PC-3 (cell line): ENCODE results near the gene APOF. TPM values are rescaled to one million over a fixed set of nuclear protein-coding genes. Genes with fewer than 3 reads are reported as not detected.
A peak's percentile ranks its signal among the peaks of the same experiment; 100 is the strongest.

ENCODE experiments used
- ATAC-seq: fragments of 200-7000 bp; cut with Tn5 transposase; 2 replicates; pipeline ENCODE4 v1.9.1; 2020; ENCODE audit warnings: mild to moderate bottlenecking, moderate library complexity
- BruUV-seq: library from RNA; stranded (reverse); fragments of 400-500 nt; replicated peaks from 2 replicates; lab custom pipeline; 2021; lab: Mats Ljungman, UMichigan
- CTCF ChIA-PET: fragments of 300-600 bp; sonication (Branson Sonifier 250); formaldehyde crosslinking; loops from one replicate; lab custom pipeline; 2022; ENCODE audit warnings: antibody characterized with exemption; lab: Charles Lee
- POLR2A ChIA-PET: fragments of 300-600 bp; sonication (Branson Sonifier 250); formaldehyde crosslinking; loops from one replicate; lab custom pipeline; 2022; ENCODE audit warnings: antibody characterized with exemption; ENCODE audit not compliant: unreplicated experiment; lab: Charles Lee
- DNase-seq: peaks from one replicate; pipeline ENCODE4 v3.0.0-alpha.2; 2015
- H2AFZ ChIP-seq: fragments of 300-600 bp; sonication (generic); 2 replicates; pipeline ENCODE4 v1.6.0; 2016; ENCODE audit warnings: antibody characterized with exemption, low read length
- H3F3A ChIP-seq: fragments of 300-600 bp; sonication (generic); one replicate; pipeline ENCODE4 v1.6.0; 2017; ENCODE audit warnings: antibody characterized with exemption, low read length, control low read depth, mild to moderate bottlenecking; ENCODE audit not compliant: unreplicated experiment
- H3K27ac ChIP-seq: fragments of 300-600 bp; sonication (generic); 2 replicates; pipeline ENCODE4 v1.5.1; 2016; ENCODE audit warnings: mild to moderate bottlenecking, low read length
- H3K27me3 ChIP-seq: fragments of 300-600 bp; sonication (generic); 2 replicates; pipeline ENCODE4 v1.6.1; 2016; ENCODE audit warnings: low read length, mixed read lengths
- H3K36me3 ChIP-seq: fragments of 300-600 bp; sonication (generic); 2 replicates; pipeline ENCODE4 v1.6.1; 2016; ENCODE audit warnings: low read depth, mixed run types, low read length, mixed read lengths
- H3K4me1 ChIP-seq: fragments of 300-600 bp; sonication (generic); 2 replicates; pipeline ENCODE4 v1.5.1; 2016; ENCODE audit warnings: low read length; ENCODE audit not compliant: insufficient read depth
- H3K4me2 ChIP-seq: fragments of 300-600 bp; sonication (generic); 2 replicates; pipeline ENCODE4 v1.6.0; 2016; ENCODE audit warnings: low read length
- H3K4me3 ChIP-seq: fragments of 300-600 bp; sonication (generic); 2 replicates; pipeline ENCODE4 v1.5.1; 2016; ENCODE audit warnings: mild to moderate bottlenecking, low read length, mixed read lengths
- H3K79me2 ChIP-seq: fragments of 300-600 bp; sonication (generic); 2 replicates; pipeline ENCODE4 v1.6.1; 2017; ENCODE audit warnings: low read length, mixed read lengths
- H3K9ac ChIP-seq: fragments of 300-600 bp; sonication (generic); 2 replicates; pipeline ENCODE4 v1.6.0; 2016; ENCODE audit warnings: mild to moderate bottlenecking, low read length
- H3K9me2 ChIP-seq: fragments of 300-600 bp; sonication (generic); replicated peaks from 2 replicates; pipeline ENCODE4 v1.6.1; 2016; ENCODE audit warnings: mixed run types, low read length, mixed read lengths
- H3K9me3 ChIP-seq: fragments of 300-600 bp; sonication (generic); 2 replicates; pipeline ENCODE4 v1.6.1; 2016; ENCODE audit warnings: low read length, mixed read lengths
- H4K20me1 ChIP-seq: fragments of 300-600 bp; sonication (generic); 2 replicates; pipeline ENCODE4 v1.6.1; 2016; ENCODE audit warnings: low read length, mixed read lengths
- EZH2 ChIP-seq: fragments of 300-600 bp; sonication (generic); IDR thresholded peaks from one replicate; pipeline ENCODE4 v1.6.1; 2017; ENCODE audit warnings: antibody characterized with exemption, mild to moderate bottlenecking, low read length; ENCODE audit not compliant: unreplicated experiment
- EZH2phosphoT487 ChIP-seq: fragments of 300-600 bp; sonication (generic); IDR thresholded peaks from 2 replicates; pipeline ENCODE4 v1.6.1; 2018; ENCODE audit warnings: mild to moderate bottlenecking, antibody characterized with exemption, low read length, borderline replicate concordance
- intact Hi-C: fragments of 100-400 bp; cut with micrococcal nuclease; formaldehyde crosslinking; loops from 2 replicates; pipeline ENCODE4 v1.9.0; 2023
- total RNA-seq: library from RNA; depleted of rRNA; stranded (reverse); fragments of >200 nt; gene quantifications from 2 replicates; pipeline ENCODE4 v1.2.3, GENCODE V29; 2014
- TF ChIP-seq, protein P1 (sequence below): fragments of 300-600 bp; sonication (generic); conservative IDR thresholded peaks from 2 replicates; pipeline ENCODE4 v1.5.1; 2017; ENCODE audit warnings: antibody characterized with exemption, low read depth, mild to moderate bottlenecking, low read length

APOF gene
- total RNA-seq, 1 experiment from 2014 or later: not detected

DNA sequence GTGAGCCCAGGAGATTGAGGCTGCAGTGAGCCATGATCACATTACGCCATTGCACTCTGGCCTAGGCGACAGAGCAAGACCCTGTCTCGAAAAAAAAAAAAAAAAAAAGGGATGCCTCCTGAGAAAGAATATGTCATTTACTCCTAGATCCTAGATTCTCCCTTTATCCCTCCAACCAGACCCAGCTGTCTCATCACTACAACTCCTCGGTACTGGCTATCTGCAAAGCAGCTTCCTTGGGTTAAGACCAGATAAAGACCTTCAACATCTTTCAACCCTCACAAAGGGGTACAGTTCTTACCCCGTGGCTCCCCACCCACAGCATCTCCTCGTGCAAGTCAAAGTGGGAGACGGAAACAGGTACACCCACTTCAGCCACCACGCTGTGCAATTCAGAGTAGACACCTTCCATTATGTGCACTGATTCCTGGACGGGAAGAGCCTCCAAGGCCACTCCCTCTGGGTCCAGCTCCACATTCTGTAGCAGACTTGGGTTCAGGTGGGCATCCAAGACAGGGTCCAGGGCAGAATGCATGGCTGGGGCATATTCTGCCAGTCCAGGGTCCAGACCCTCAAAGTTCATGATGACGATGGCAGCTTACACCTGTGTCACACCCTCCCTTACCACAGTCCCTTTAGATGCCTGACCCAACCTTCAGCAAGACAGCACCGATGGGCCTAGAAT is 30.0 kb downstream of the APOF start:
- intact Hi-C loops: no loop called here
- no peaks in the 10 kb centered on the region for H3K9me3 ChIP-seq
- H3K27ac ChIP-seq: no peak overlapping the region; the same call in 1 of the 2 replicates
- peaks cover 20% of the 10 kb centered on the region for H3K4me1 ChIP-seq
- TF ChIP-seq, protein P1, sequence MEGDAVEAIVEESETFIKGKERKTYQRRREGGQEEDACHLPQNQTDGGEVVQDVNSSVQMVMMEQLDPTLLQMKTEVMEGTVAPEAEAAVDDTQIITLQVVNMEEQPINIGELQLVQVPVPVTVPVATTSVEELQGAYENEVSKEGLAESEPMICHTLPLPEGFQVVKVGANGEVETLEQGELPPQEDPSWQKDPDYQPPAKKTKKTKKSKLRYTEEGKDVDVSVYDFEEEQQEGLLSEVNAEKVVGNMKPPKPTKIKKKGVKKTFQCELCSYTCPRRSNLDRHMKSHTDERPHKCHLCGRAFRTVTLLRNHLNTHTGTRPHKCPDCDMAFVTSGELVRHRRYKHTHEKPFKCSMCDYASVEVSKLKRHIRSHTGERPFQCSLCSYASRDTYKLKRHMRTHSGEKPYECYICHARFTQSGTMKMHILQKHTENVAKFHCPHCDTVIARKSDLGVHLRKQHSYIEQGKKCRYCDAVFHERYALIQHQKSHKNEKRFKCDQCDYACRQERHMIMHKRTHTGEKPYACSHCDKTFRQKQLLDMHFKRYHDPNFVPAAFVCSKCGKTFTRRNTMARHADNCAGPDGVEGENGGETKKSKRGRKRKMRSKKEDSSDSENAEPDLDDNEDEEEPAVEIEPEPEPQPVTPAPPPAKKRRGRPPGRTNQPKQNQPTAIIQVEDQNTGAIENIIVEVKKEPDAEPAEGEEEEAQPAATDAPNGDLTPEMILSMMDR: no peak
- no peak for TF ChIP-seq EZH2phosphoT487
- no peak for TF ChIP-seq EZH2
- no TSS peak for BruUV-seq
- no peaks in the 10 kb centered on the region for H3F3A ChIP-seq
- no peak for ATAC-seq
- no peaks in the 10 kb centered on the region for H3K79me2 ChIP-seq
- H2AFZ ChIP-seq: no peak overlapping the region
- CTCF ChIA-PET: no interaction called here
- H4K20me1 ChIP-seq: no peaks in the 10 kb centered on the region
- H3K9me2 ChIP-seq: no peaks in the 10 kb centered on the region
- POLR2A ChIA-PET: interaction anchor here (0.6 to 0.9 kb wide), 2 partner anchors 17 to 41 kb away, joined by 4 to 6 read pairs; partner anchors contain the start of gene CNPY2
- H3K36me3 ChIP-seq: no peaks in the 10 kb centered on the region
- peak overlapping the region; percentile 72; the same call in 1 of the 2 replicates for H3K4me3 ChIP-seq
- H3K4me2 ChIP-seq: peak overlapping the region; percentile 93
- peak overlapping the region; percentile 91; the same call in 1 of the 2 replicates for H3K9ac ChIP-seq
- H3K27me3 ChIP-seq: no peaks in the 10 kb centered on the region
- DNase-seq: no peak

DNA sequence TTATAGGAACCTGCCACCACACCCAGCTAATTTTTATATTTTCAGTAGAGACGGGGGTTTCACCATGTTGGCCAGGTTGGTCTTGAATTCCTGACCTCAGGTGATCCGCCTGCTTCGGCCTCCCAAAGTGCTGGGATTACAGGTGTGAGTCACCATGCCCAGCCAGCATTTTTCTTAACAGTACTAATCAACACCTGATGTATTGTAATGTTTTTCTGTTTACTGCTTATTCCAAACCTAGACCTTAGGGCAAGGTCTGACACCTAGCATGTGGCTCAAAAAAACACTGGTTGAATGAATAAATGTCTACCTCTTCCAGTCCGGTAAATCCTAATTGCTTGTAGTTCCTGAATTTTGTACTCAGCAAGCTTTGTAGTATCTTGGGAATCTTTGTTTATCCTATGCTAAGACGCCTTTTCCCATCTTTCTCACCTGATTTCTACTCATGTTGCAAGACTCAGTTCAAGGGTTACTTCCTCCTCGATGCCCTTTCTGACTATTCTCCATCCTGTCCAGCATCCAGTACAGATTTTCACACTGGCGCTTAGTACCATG is 31.6 kb downstream of the APOF start:
- no peak overlapping the region for H3K4me2 ChIP-seq
- no peak overlapping the region for H3K4me3 ChIP-seq
- no peak overlapping the region for H2AFZ ChIP-seq
- H3K27ac ChIP-seq: no peak overlapping the region
- H3K9me2 ChIP-seq: no peaks in the 10 kb centered on the region
- no peak for DNase-seq
- no peaks in the 10 kb centered on the region for H3K36me3 ChIP-seq
- ChIA-PET CTCF (no interaction called here), POLR2A (no interaction called here)
- no peak for TF ChIP-seq EZH2phosphoT487
- TF ChIP-seq, protein P1: no peak
- TF ChIP-seq EZH2: no peak
- BruUV-seq: no TSS peak
- no peaks in the 10 kb centered on the region for H3K79me2 ChIP-seq
- no peak for ATAC-seq
- peaks cover 28% of the 10 kb centered on the region for H3K4me1 ChIP-seq
- intact Hi-C loops: no loop called here
- no peaks in the 10 kb centered on the region for H3K27me3 ChIP-seq
- no peak overlapping the region for H3K9ac ChIP-seq
- no peaks in the 10 kb centered on the region for H3K9me3 ChIP-seq
- no peaks in the 10 kb centered on the region for H4K20me1 ChIP-seq
- no peaks in the 10 kb centered on the region for H3F3A ChIP-seq

DNA sequence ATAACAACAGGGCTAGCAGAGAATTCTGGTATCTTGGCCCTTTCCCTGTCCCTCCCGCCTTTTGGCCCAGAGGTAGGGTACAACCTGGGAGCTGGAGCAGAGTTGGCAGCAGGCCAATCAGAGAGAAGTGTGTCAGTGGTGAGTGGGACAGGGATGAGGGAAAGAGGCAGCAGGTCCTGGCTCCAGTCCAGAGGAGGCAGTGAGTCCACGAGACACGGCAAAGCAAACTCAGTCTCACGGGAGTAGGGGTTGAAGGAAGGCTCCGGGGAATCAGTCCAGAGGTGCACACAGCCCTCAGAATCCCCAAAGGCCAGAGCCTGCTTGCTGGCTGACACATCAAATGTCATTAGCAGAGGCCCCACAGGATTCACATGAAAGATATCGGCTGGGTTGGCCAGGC is 36.1 kb downstream of the APOF start:
- H3F3A ChIP-seq: no peaks in the 10 kb centered on the region
- H3K4me2 ChIP-seq: no peak overlapping the region
- no peaks in the 10 kb centered on the region for H3K9me2 ChIP-seq
- H4K20me1 ChIP-seq: no peaks in the 10 kb centered on the region
- no peak overlapping the region for H3K9ac ChIP-seq
- H3K27me3 ChIP-seq: no peaks in the 10 kb centered on the region
- ChIA-PET POLR2A (no interaction called here), CTCF (no interaction called here)
- no peaks in the 10 kb centered on the region for H3K9me3 ChIP-seq
- TF ChIP-seq, protein P1: no peak
- TF ChIP-seq EZH2: no peak
- no peak for TF ChIP-seq EZH2phosphoT487
- no peak overlapping the region for H2AFZ ChIP-seq
- no peak overlapping the region for H3K27ac ChIP-seq
- H3K4me3 ChIP-seq: no peak overlapping the region
- BruUV-seq: TSS peak; percentile 13
- H3K4me1 ChIP-seq: peaks cover 10% of the 10 kb centered on the region; the same call in 1 of the 2 replicates
- 0 out of 2 replicates have a peak, but pooled peaks cover 2% of the 10 kb centered on the region for H3K36me3 ChIP-seq
- ATAC-seq (no peak), DNase-seq (peak; percentile 42)
- intact Hi-C loops: no loop called here
- no peaks in the 10 kb centered on the region for H3K79me2 ChIP-seq
